K562 (cell line): ENCODE results near the gene SGTB. TPM values are rescaled to one million over a fixed set of nuclear protein-coding genes. Genes with fewer than 3 reads are reported as not detected.

ENCODE experiments used
- ATAC-seq: fragments of 200-7000 bp; cut with Tn5 transposase; 3 replicates; pipeline ENCODE4 v1.9.1; 2020; ENCODE audit warnings: moderate library complexity
- BruUV-seq: library from RNA; stranded (reverse); fragments of 400-500 nt; replicated peaks from 2 replicates; lab custom pipeline; 2021; lab: Mats Ljungman, UMichigan
- CTCF ChIA-PET: fragments of 300-600 bp; formaldehyde crosslinking; extraction: SDS; loops from one replicate; lab custom pipeline; 2021; ENCODE audit warnings: low intra/inter-chr PET ratio; lab: Yijun Ruan, JAX
- POLR2A ChIA-PET: fragments of 300-600, 350-650 bp; sonication (Branson Sonifier 250); formaldehyde crosslinking; extraction: SDS; loops from one replicate; lab custom pipeline; 2021; ENCODE audit warnings: antibody characterized with exemption, inconsistent platforms; lab: Yijun Ruan, JAX
- DNase-seq, 4 experiments: peaks; one replicate each; pipeline versions ENCODE4 v3.0.0 to v3.0.0-alpha.2; 2011 to 2018; ENCODE audit warnings: low spot score in 3 of 4, mixed read lengths in 3 of 4; ENCODE audit errors: extremely low read depth in 1 of 4
- FAIRE-seq: peaks from 2 replicates; lab custom pipeline; 2011; peaks lifted over from hg19 to GRCh38; lab: Jason Lieb, UNC
- H2AFZ ChIP-seq: 2 replicates; pipeline ENCODE4 v1.6.0; 2011; ENCODE audit warnings: low read depth, low read length, control low read depth, inconsistent platforms
- H3K27ac ChIP-seq: fragments of 200-600 bp; 3 replicates; pipeline ENCODE4 v1.8.0; 2011; ENCODE audit warnings: low read depth, mild to moderate bottlenecking, control low read depth, inconsistent platforms, low read length, moderate library complexity, mixed read lengths; ENCODE audit errors: extremely low read depth
- H3K27me3 ChIP-seq, 2 experiments: fragments of 300-600 bp in 1 of 2; 2 replicates in 1 of 2; 3 replicates in 1 of 2; pipeline versions ENCODE4 v1.6.0 to v1.8.0; 2011; ENCODE audit warnings: inconsistent platforms in 2 of 2, low read length in 2 of 2, mild to moderate bottlenecking in 1 of 2, mixed read lengths in 1 of 2, moderate library complexity in 1 of 2; ENCODE audit not compliant: control insufficient read depth in 2 of 2, insufficient read depth in 2 of 2
- H3K36me3 ChIP-seq: fragments of 300-600 bp; 3 replicates; pipeline ENCODE4 v1.8.0; 2011; ENCODE audit warnings: mild to moderate bottlenecking, low read length, inconsistent platforms; ENCODE audit not compliant: control insufficient read depth, insufficient read depth
- H3K4me1 ChIP-seq, 2 experiments: fragments of 200-600 bp in 1 of 2; replicated peaks in 1 of 2; 2 replicates in 1 of 2; 3 replicates in 1 of 2; pipeline versions ENCODE4 v1.5.1 to v1.8.0; 2011; ENCODE audit warnings: inconsistent platforms in 2 of 2, low read length in 2 of 2, mild to moderate bottlenecking in 1 of 2, mixed read lengths in 1 of 2, moderate library complexity in 1 of 2; ENCODE audit not compliant: control insufficient read depth in 2 of 2, insufficient read depth in 2 of 2
- H3K4me2 ChIP-seq: 2 replicates; pipeline ENCODE4 v1.6.1; 2011; ENCODE audit warnings: low read length, control low read depth, inconsistent platforms, mixed read lengths; ENCODE audit not compliant: insufficient read depth
- H3K4me3 ChIP-seq: fragments of 200-600 bp; sonication (generic), shearing (Covaris generic); 2 replicates; pipeline ENCODE4 v1.5.1; 2016; ENCODE audit warnings: control low read depth, inconsistent platforms
- H3K79me2 ChIP-seq: fragments of 200-600 bp; 3 replicates; pipeline ENCODE4 v1.8.0; 2011; ENCODE audit warnings: low read length, inconsistent platforms; ENCODE audit not compliant: control insufficient read depth, insufficient read depth
- H3K9ac ChIP-seq, 2 experiments: 2 replicates each; pipeline versions ENCODE4 v1.6.0 to v1.6.1; 2011; ENCODE audit warnings: low read depth in 2 of 2, low read length in 2 of 2, control low read depth in 1 of 2, inconsistent platforms in 1 of 2, mild to moderate bottlenecking in 1 of 2, mixed read lengths in 1 of 2; ENCODE audit not compliant: insufficient read depth in 1 of 2
- H3K9me1 ChIP-seq: one replicate; pipeline ENCODE4 v1.6.0; 2011; ENCODE audit warnings: inconsistent platforms, mild to moderate bottlenecking, low read length, moderate library complexity; ENCODE audit not compliant: control insufficient read depth, insufficient read depth
- H3K9me3 ChIP-seq: replicated peaks from 2 replicates; pipeline ENCODE4 v1.5.1; 2011; ENCODE audit warnings: low read depth, low read length, inconsistent platforms; ENCODE audit not compliant: control insufficient read depth, insufficient read depth
- H4K20me1 ChIP-seq: replicated peaks from 2 replicates; pipeline ENCODE4 v1.6.1; 2011; ENCODE audit warnings: low read length, inconsistent platforms, mixed read lengths; ENCODE audit not compliant: control insufficient read depth, insufficient read depth
- ELF4 ChIP-seq: fragments of 450-650 bp; formaldehyde crosslinking; IDR thresholded peaks from 2 replicates; pipeline ENCODE4 v1.4.0; 2022; ENCODE audit warnings: missing genetic modification characterization
- ERF ChIP-seq: fragments of 450-650 bp; formaldehyde crosslinking; IDR thresholded peaks from 2 replicates; pipeline ENCODE4 v1.4.0; 2020; ENCODE audit warnings: mild to moderate bottlenecking, mixed read lengths
- NRF1 ChIP-seq, 2 experiments: fragments of 450-650 bp; IDR thresholded peaks in 1 of 2; conservative IDR thresholded peaks in 1 of 2; 2 replicates each; pipeline ENCODE4 v1.6.1; 2014; ENCODE audit warnings: mild to moderate bottlenecking in 2 of 2
- PHF20 ChIP-seq: fragments of 450-650 bp; IDR thresholded peaks from 2 replicates; pipeline ENCODE4 v1.6.1; 2018; ENCODE audit not compliant: partially characterized antibody
- SAFB2 ChIP-seq: fragments of 200-400 bp; formaldehyde crosslinking; IDR thresholded peaks from 2 replicates; pipeline ENCODE4 v1.6.1; 2018; ENCODE audit warnings: borderline replicate concordance, low read length, low read depth, moderate library complexity; ENCODE audit not compliant: severe bottlenecking
- SNRNP70 ChIP-seq: fragments of 200-400 bp; formaldehyde crosslinking; optimal IDR thresholded peaks from 2 replicates; pipeline ENCODE3; 2017; ENCODE audit warnings: low read depth, low read length
- ZBTB5 ChIP-seq: fragments of 450-650 bp; IDR thresholded peaks from 2 replicates; pipeline ENCODE4 v1.6.1; 2017; ENCODE audit warnings: antibody characterized with exemption
- ZNF165 ChIP-seq: fragments of 250-450 bp; sonication (Bioruptor Pico); IDR thresholded peaks from 2 replicates; pipeline ENCODE4 v1.4.0; 2020; ENCODE audit warnings: borderline replicate concordance
- ZNF232 ChIP-seq: sonication (generic); formaldehyde crosslinking; IDR thresholded peaks from 2 replicates; pipeline ENCODE4 v1.8.0; 2022; ENCODE audit warnings: mild to moderate bottlenecking, missing genetic modification reagents
- ZNF277 ChIP-seq: fragments of 250-450 bp; sonication (Bioruptor Pico); IDR thresholded peaks from 2 replicates; pipeline ENCODE4 v1.8.0; 2022; ENCODE audit warnings: inconsistent platforms, mild to moderate bottlenecking, moderate library complexity, borderline replicate concordance
- ZNF551 ChIP-seq: fragments of 250-450 bp; sonication (Bioruptor Pico); IDR thresholded peaks from 2 replicates; pipeline ENCODE4 v1.5.0; 2021; ENCODE audit warnings: mild to moderate bottlenecking, moderate library complexity
- ZNF584 ChIP-seq: fragments of 200-800 bp; sonication (Bioruptor generic); IDR thresholded peaks from 2 replicates; pipeline ENCODE4 v1.6.1; 2016; ENCODE audit warnings: low read depth, mild to moderate bottlenecking, missing genetic modification characterization, missing compliant biosample characterization
- ZNF586 ChIP-seq: fragments of 450-650 bp; formaldehyde crosslinking; conservative IDR thresholded peaks from 2 replicates; pipeline ENCODE4 v1.4.0; 2020; ENCODE audit warnings: mild to moderate bottlenecking, moderate library complexity
- ZNF695 ChIP-seq: fragments of 450-650 bp; formaldehyde crosslinking; IDR thresholded peaks from 2 replicates; pipeline ENCODE4 v1.4.0; 2020; ENCODE audit warnings: mild to moderate bottlenecking, moderate library complexity
- ZNF778 ChIP-seq: fragments of 450-650 bp; formaldehyde crosslinking; IDR thresholded peaks from 2 replicates; pipeline ENCODE4 v1.4.0; 2020; ENCODE audit warnings: mild to moderate bottlenecking, moderate library complexity
- WGBS: fragments of 100-300 bp; shearing (Covaris generic); methylation state at CpG from one replicate; pipeline ENCODE4 v1.1.6; 2016; ENCODE audit warnings: low coverage, mixed read lengths; ENCODE audit not compliant: insufficient coverage; ENCODE audit errors: missing lambda C conversion rate; 5-methylcytosine and 5-hydroxymethylcytosine counted together
- in situ Hi-C: fragments of 300-500 bp; cut with MboI; formaldehyde crosslinking; loops from 4 replicates; pipeline ENCODE4 v1.15.0; 2018; ENCODE audit warnings: inconsistent platforms, mixed read lengths
- intact Hi-C: fragments of 100-400 bp; cut with micrococcal nuclease; formaldehyde crosslinking; loops from 2 replicates; pipeline ENCODE4 v1.14.2; 2022
- polyA plus RNA-seq, 8 experiments: library from polyadenylated mRNA; depleted of rRNA in 4 of 8; stranded (reverse) in 5 of 8; unstranded in 3 of 8; fragments of >200 nt; fragmentation: Nextera tagmentation in 2 of 8; fragmentation: Illumina TruSeq in 1 of 8; extraction: Ambion mirVana in 2 of 8; extraction: Trizol in 1 of 8; gene quantifications; 2 replicates each; pipeline versions ENCODE4 v1.2.1 to v1.2.3, GENCODE V29; 2011 to 2014; ENCODE audit warnings: inconsistent platforms in 1 of 8, missing spikeins in 1 of 8
- total RNA-seq, 7 experiments: library from RNA; depleted of rRNA in 6 of 7; stranded (reverse); fragments of >200 nt in 6 of 7; fragmentation: Illumina TruSeq in 2 of 7; extraction: Trizol in 2 of 7; gene quantifications; 2 replicates each; pipeline versions ENCODE4 v1.2.1 to v1.2.3, GENCODE V29; 2011 to 2021; ENCODE audit warnings: low replicate concordance in 1 of 7

The SGTB gene
- total and polyA plus RNA-seq, 9 of the 15 experiments (the other 6 are each of a cell fraction or from before 2014, with no cell fraction given), result 1.3 to 8.4 (median 4.8) TPM

GRCh38 chr5:65736011-65736410 is 14.1 kb upstream of the SGTB start:
- POLR2A ChIA-PET, result no interaction called here
- Histone ChIP-seq H4K20me1 (no peaks in the 10 kb centered on the region), H3K9me3 (no peaks in the 10 kb centered on the region), H3K4me2 (no peak overlapping the region), H3K27ac (no peak overlapping the region), H2AFZ (no peak overlapping the region), H3K4me1 (peaks cover 0 to 3% of the 10 kb centered on the region in 2 experiments; a peak in 2 of 5 replicates), H3K36me3 (no peaks in the 10 kb centered on the region), H3K9ac (no peak overlapping the region), H3K4me3 (no peak overlapping the region), H3K79me2 (peaks cover 58% of the 10 kb centered on the region), H3K9me1 (no peaks in the 10 kb centered on the region), H3K27me3 (no peaks in the 10 kb centered on the region)
- CTCF ChIA-PET, result no interaction called here
- TF ChIP-seq ERF (CRISPR knock-in tag), result no peak
- TF ChIP-seq ZNF165 (CRISPR knock-in tag), result no peak
- no peak for TF ChIP-seq SAFB2
- TF ChIP-seq ZNF232, result no peak
- TF ChIP-seq ZNF695 (CRISPR knock-in tag), result no peak
- TF ChIP-seq ZBTB5, result no peak
- no peak for TF ChIP-seq ZNF277
- no peak for TF ChIP-seq ZNF584 (CRISPR knock-in tag)
- no peak for TF ChIP-seq ELF4 (CRISPR knock-in tag)
- no peak for TF ChIP-seq ZNF586
- no peak for TF ChIP-seq ZNF778
- no peak for TF ChIP-seq NRF1 (conservative IDR thresholded peaks at IDR 0.05 in 1 of 2, IDR thresholded peaks at IDR 0.05 in 1 of 2)
- TF ChIP-seq ZNF551 (CRISPR knock-in tag), result no peak
- no peak for TF ChIP-seq SNRNP70
- TF ChIP-seq PHF20, result no peak
- intact Hi-C loops (no loop called here), in situ Hi-C loops (no loop called here)
- WGBS, result 55% methylated on average over 1 of the region's 1 CpG
- BruUV-seq, result no TSS peak
- ATAC-seq (no peak), DNase-seq (no peak), FAIRE-seq (no peak)
